Fibroblast of pulmonary artery (primary cell): ENCODE results near the gene ADD3.

ENCODE experiments used
- DNase-seq: peaks from one replicate; pipeline ENCODE4 v3.0.0-alpha.2; 2010; ENCODE audit warnings: low read depth
- H3K4me3 ChIP-seq: replicated peaks from 2 replicates; pipeline ENCODE4 v1.5.1; 2011; ENCODE audit warnings: low read depth, mild to moderate bottlenecking, control low read depth, low read length, moderate library complexity
- CTCF ChIP-seq: IDR thresholded peaks from 2 replicates; pipeline ENCODE4 v1.5.1; 2011; ENCODE audit warnings: mild to moderate bottlenecking, control low read depth, low read length, inconsistent platforms; ENCODE audit errors: missing control alignments

Gene ADD3

GRCh38 chr10:110181451-110181850 lies 173.7 kb downstream of the ADD3 start:
- no peak overlapping the region for H3K4me3 ChIP-seq
- DNase-seq: no peak
- TF ChIP-seq CTCF: no peak

- H3K4me3 ChIP-seq: no peak overlapping the region
- no peak for DNase-seq
- TF ChIP-seq CTCF: no peak
Measured at GRCh38 chr10:110181911-110182310, 174.1 kb downstream of the ADD3 start.

GRCh38 chr10:110184398-110184797 lies 176.6 kb downstream of the ADD3 start:
- H3K4me3 ChIP-seq: no peak overlapping the region
- no peak for DNase-seq
- TF ChIP-seq CTCF: no peak
